Measurements from ENCODE around the gene SPATA31D1. TPM values are rescaled to one million over a fixed set of nuclear protein-coding genes. Genes with fewer than 3 reads are reported as not detected.

SPATA31D1 gene
- total RNA-seq, 6 experiments from 2014 or later, result not detected

DNA sequence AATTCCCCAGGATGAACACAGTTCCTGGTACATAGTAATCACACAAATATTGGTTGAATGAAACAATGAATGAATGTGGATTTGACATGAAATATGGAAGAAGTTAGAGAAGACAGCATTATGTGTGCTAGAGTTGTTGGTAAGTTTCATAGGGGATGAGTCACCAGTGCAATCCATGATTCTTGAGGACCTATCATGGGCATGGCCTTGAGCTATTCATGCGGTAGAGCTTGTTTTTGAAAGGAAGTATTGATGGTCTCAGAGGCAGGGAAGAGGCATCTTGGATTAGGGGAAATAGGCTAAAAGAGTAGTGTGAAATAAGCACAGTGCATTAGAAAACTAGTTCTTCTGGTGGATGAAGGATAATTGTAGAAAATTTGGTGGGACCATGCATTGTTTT lies 22.1 kb downstream of the SPATA31D1 start:
- Mint-ChIP-seq H3K36me3 (ENCODE audit: low read depth) (no peaks in the 10 kb centered on the region), H3K4me3 (no peak overlapping the region), H3K9me3 (peaks cover 8% of the 10 kb centered on the region; the same call in 1 of the 2 replicates), H3K4me1 (ENCODE audit: low read depth) (no peaks in the 10 kb centered on the region), H3K27me3 (ENCODE audit: insufficient read depth) (peaks cover 5% of the 10 kb centered on the region), H3K27ac (no peak overlapping the region)
- TF ChIP-seq CTCF (IDR thresholded peaks at IDR 0.05), result no peak
- DNase-seq, result no peak

- Mint-ChIP-seq H3K4me1 (ENCODE audit: low read depth) (no peaks in the 10 kb centered on the region), H3K4me3 (no peak overlapping the region)
- TF ChIP-seq CTCF (IDR thresholded peaks at IDR 0.05), result no peak
Measured at GRCh38 chr9:82011133-82011532, 22.6 kb downstream of the SPATA31D1 start.

GRCh38 chr9:82012276-82012675 lies 23.7 kb downstream of the SPATA31D1 start:
- Mint-ChIP-seq H3K9me3 (peaks cover 8% of the 10 kb centered on the region; the same call in 1 of the 2 replicates), H3K4me1 (ENCODE audit: low read depth) (no peaks in the 10 kb centered on the region), H3K27me3 (ENCODE audit: insufficient read depth) (peaks cover 5% of the 10 kb centered on the region), H3K4me3 (no peak overlapping the region), H3K36me3 (ENCODE audit: low read depth) (no peaks in the 10 kb centered on the region), H3K27ac (no peak overlapping the region)
- no peak for TF ChIP-seq CTCF (IDR thresholded peaks at IDR 0.05)
- DNase-seq, result no peak

More at GRCh38 chr9:82011133-82011532, 22.6 kb downstream of the SPATA31D1 start:
- peaks cover 8% of the 10 kb centered on the region; the same call in 1 of the 2 replicates for H3K9me3 Mint-ChIP-seq
- peaks cover 5% of the 10 kb centered on the region for H3K27me3 Mint-ChIP-seq (ENCODE audit: insufficient read depth)
- no peak overlapping the region for H3K27ac Mint-ChIP-seq
- H3K36me3 Mint-ChIP-seq (ENCODE audit: low read depth), result no peaks in the 10 kb centered on the region
- no peak for DNase-seq

DNA sequence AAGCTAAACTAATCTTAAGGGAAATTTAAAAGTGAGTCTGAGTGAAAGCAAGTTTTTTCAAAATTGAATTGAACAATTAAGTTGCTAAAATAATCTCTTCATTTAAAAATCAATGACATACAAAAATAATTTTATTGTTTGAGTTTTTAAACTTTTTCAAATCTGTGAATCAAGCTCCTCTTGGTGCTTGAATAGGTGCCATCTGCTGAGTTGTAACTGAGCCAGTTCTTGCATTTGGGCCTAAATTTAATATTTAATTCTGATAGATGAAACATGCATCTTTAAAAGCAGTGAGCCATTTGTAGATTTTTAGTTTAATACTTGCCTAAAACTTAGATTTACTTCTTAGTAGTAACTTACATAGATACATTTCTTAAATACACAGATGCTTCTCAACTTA lies 31.8 kb downstream of the SPATA31D1 start:
- no peak for TF ChIP-seq CTCF (IDR thresholded peaks at IDR 0.05)
- DNase-seq, result no peak
- H3K9me3 Mint-ChIP-seq, result peaks cover 1% of the 10 kb centered on the region; the same call in 1 of the 2 replicates
- peaks cover 2% of the 10 kb centered on the region for H3K27me3 Mint-ChIP-seq (ENCODE audit: insufficient read depth)
- H3K27ac Mint-ChIP-seq, result no peak overlapping the region
- H3K4me1 Mint-ChIP-seq (ENCODE audit: low read depth), result peaks cover 24% of the 10 kb centered on the region
- H3K4me3 Mint-ChIP-seq, result no peak overlapping the region
- H3K36me3 Mint-ChIP-seq (ENCODE audit: low read depth), result no peaks in the 10 kb centered on the region

GRCh38 chr9:82021198-82021597 lies 32.6 kb downstream of the SPATA31D1 start:
- DNase-seq, result peak; percentile 95
- peaks cover 2% of the 10 kb centered on the region for H3K27me3 Mint-ChIP-seq (ENCODE audit: insufficient read depth)
- H3K4me1 Mint-ChIP-seq (ENCODE audit: low read depth), result peaks cover 24% of the 10 kb centered on the region
- H3K9me3 Mint-ChIP-seq, result no peaks in the 10 kb centered on the region; the same call in 1 of the 2 replicates
- no peaks in the 10 kb centered on the region for H3K36me3 Mint-ChIP-seq (ENCODE audit: low read depth)
- no peak for TF ChIP-seq CTCF (IDR thresholded peaks at IDR 0.05)
- peak overlapping the region; percentile 93 for H3K27ac Mint-ChIP-seq
- peak overlapping the region; percentile 3; the same call in 1 of the 2 replicates for H3K4me3 Mint-ChIP-seq

GRCh38 chr9:82022121-82022520 lies 33.5 kb downstream of the SPATA31D1 start:
- Mint-ChIP-seq H3K9me3 (no peaks in the 10 kb centered on the region; the same call in 1 of the 2 replicates), H3K4me1 (ENCODE audit: low read depth) (peaks cover 24% of the 10 kb centered on the region), H3K36me3 (ENCODE audit: low read depth) (no peaks in the 10 kb centered on the region), H3K4me3 (no peak overlapping the region), H3K27me3 (ENCODE audit: insufficient read depth) (peaks cover 2% of the 10 kb centered on the region), H3K27ac (peak overlapping the region; percentile 93)
- no peak for DNase-seq
- TF ChIP-seq CTCF (IDR thresholded peaks at IDR 0.05), result no peak

All from HFFc6 (cell line).